B cell (primary cell): Measurements from ENCODE around the gene KISS1. TPM values are rescaled to one million over a fixed set of nuclear protein-coding genes. Genes with fewer than 3 reads are reported as not detected.

Experiments used
- ATAC-seq: fragments of 200-7000 bp; cut with Tn5 transposase; one replicate; pipeline ENCODE4 v1.10.0; 2021; ENCODE audit warnings: low read depth, mild to moderate bottlenecking, moderate number of reproducible peaks, moderate library complexity
- CTCF ChIA-PET: fragments of 350-600 bp; sonication (Branson Sonifier 250); formaldehyde crosslinking; loops from one replicate; lab custom pipeline; 2021; ENCODE audit warnings: antibody characterized with exemption, inconsistent platforms; lab: Charles Lee
- POLR2A ChIA-PET: fragments of 350-600 bp; sonication (Branson Sonifier 250); formaldehyde crosslinking; loops from one replicate; lab custom pipeline; 2021; ENCODE audit warnings: antibody characterized with exemption; lab: Charles Lee
- DNase-seq: peaks from one replicate; pipeline ENCODE4 v3.0.0; 2013
- H2AFZ ChIP-seq: 2 replicates; pipeline ENCODE4 v1.6.1; 2012; ENCODE audit warnings: mild to moderate bottlenecking, low read depth, low read length; ENCODE audit not compliant: insufficient read depth, poor library complexity, severe bottlenecking
- H3K27ac ChIP-seq, 2 donors: 1 replicate in 1 of 2; 2 replicates in 1 of 2; pipeline ENCODE4 v1.5.1; 2012 to 2013; ENCODE audit warnings: low read length in 2 of 2, mild to moderate bottlenecking in 2 of 2, moderate library complexity in 1 of 2
- H3K27me3 ChIP-seq, 4 experiments: fragments of 200-600 bp in 1 of 4; sonication (generic) in 1 of 4; replicated peaks in 1 of 4; 1 replicate in 2 of 4; 2 replicates in 2 of 4; pipeline versions ENCODE4 v1.6.1 to v1.7.0; 2013 to 2016; ENCODE audit warnings: low read length in 3 of 4, mild to moderate bottlenecking in 2 of 4, mixed read lengths in 1 of 4, moderate library complexity in 1 of 4; ENCODE audit not compliant: insufficient read depth in 4 of 4, control insufficient read depth in 3 of 4; ENCODE audit errors: control extremely low read depth in 1 of 4
- H3K36me3 ChIP-seq, 2 experiments: replicated peaks in 1 of 2; 1 replicate in 1 of 2; 2 replicates in 1 of 2; pipeline versions ENCODE4 v1.6.1 to v1.7.1; 2013; ENCODE audit warnings: low read length in 1 of 2; ENCODE audit not compliant: insufficient read depth in 2 of 2, control insufficient read depth in 1 of 2; ENCODE audit errors: control extremely low read depth in 1 of 2, extremely low read depth in 1 of 2
- H3K4me1 ChIP-seq, 2 donors: fragments of 200-600 bp in 1 of 2; sonication (generic) in 1 of 2; 1 replicate in 1 of 2; 2 replicates in 1 of 2; pipeline versions ENCODE4 v1.5.1 to v1.6.1; 2013 to 2017; ENCODE audit warnings: low read length in 2 of 2; ENCODE audit not compliant: control insufficient read depth in 2 of 2, insufficient read depth in 2 of 2
- H3K4me2 ChIP-seq: replicated peaks from 2 replicates; pipeline ENCODE3; 2012; ENCODE audit warnings: mild to moderate bottlenecking, low read depth, low read length; ENCODE audit not compliant: poor library complexity, severe bottlenecking
- H3K4me3 ChIP-seq, 5 experiments: fragments of 200-600 bp in 1 of 5; sonication (generic) in 1 of 5; 1 replicate in 3 of 5; 2 replicates in 2 of 5; pipeline versions ENCODE4 v1.5.1 to v1.7.0; 2011 to 2016; ENCODE audit warnings: low read length in 4 of 5, mild to moderate bottlenecking in 4 of 5, low read depth in 2 of 5, control low read depth in 1 of 5, moderate library complexity in 1 of 5; ENCODE audit not compliant: insufficient read depth in 1 of 5; ENCODE audit errors: control extremely low read depth in 1 of 5, extremely low read depth in 1 of 5
- H3K79me2 ChIP-seq: fragments of 200-600 bp; sonication (generic); one replicate; pipeline ENCODE4 v1.6.0; 2016; ENCODE audit warnings: low read length; ENCODE audit not compliant: control insufficient read depth, insufficient read depth
- H3K9ac ChIP-seq: fragments of 200-600 bp; sonication (generic); 2 replicates; pipeline ENCODE4 v1.6.1; 2017; ENCODE audit warnings: mild to moderate bottlenecking, low read length, moderate library complexity
- H3K9me3 ChIP-seq, 3 donors: one replicate each; pipeline versions ENCODE4 v1.6.1 to v1.7.1; 2013; ENCODE audit warnings: low read length in 2 of 3; ENCODE audit not compliant: control insufficient read depth in 2 of 3, insufficient read depth in 1 of 3; ENCODE audit errors: control extremely low read depth in 1 of 3
- H4K20me1 ChIP-seq: 2 replicates; pipeline ENCODE4 v1.6.0; 2012; ENCODE audit warnings: mild to moderate bottlenecking, low read length; ENCODE audit not compliant: insufficient read depth, control insufficient read depth, poor library complexity, severe bottlenecking
- H3K27ac Mint-ChIP-seq: one replicate; pipeline ENCODE4 v1.8.0; 2021; ENCODE audit warnings: mixed read lengths
- H3K27me3 Mint-ChIP-seq: one replicate; pipeline ENCODE4 v1.8.0; 2021; ENCODE audit warnings: mixed read lengths
- H3K4me1 Mint-ChIP-seq: one replicate; pipeline ENCODE4 v1.8.0; 2021; ENCODE audit warnings: mixed read lengths
- H3K4me3 Mint-ChIP-seq: one replicate; pipeline ENCODE4 v1.8.0; 2021; ENCODE audit warnings: mixed read lengths
- H3K9me3 Mint-ChIP-seq: one replicate; pipeline ENCODE4 v1.8.0; 2022; ENCODE audit warnings: mixed read lengths; ENCODE audit not compliant: insufficient read depth
- EZH2 ChIP-seq: IDR thresholded peaks from 2 replicates; pipeline ENCODE4 v1.6.1; 2012; ENCODE audit warnings: borderline replicate concordance, low read depth, mild to moderate bottlenecking, moderate library complexity, low read length; ENCODE audit not compliant: insufficient read depth, poor library complexity, severe bottlenecking
- WGBS: methylation state at CpG from one replicate; pipeline ENCODE4 v1.1.5; 2013; ENCODE audit warnings: missing lambda C conversion rate; ENCODE audit not compliant: insufficient coverage; 5-methylcytosine and 5-hydroxymethylcytosine counted together
- intact Hi-C: fragments of 100-400 bp; cut with micrococcal nuclease; formaldehyde crosslinking; loops from one replicate; pipeline ENCODE4 v1.10.0; 2022
- polyA plus RNA-seq: library from polyadenylated mRNA; depleted of rRNA; stranded (reverse); fragments of >200 nt; gene quantifications from 2 replicates; pipeline ENCODE4 v1.2.3, GENCODE V29; 2012
- total RNA-seq, 2 donors: library from RNA; stranded (reverse); fragments of 120-200 nt in 1 of 2; gene quantifications; 1 replicate in 1 of 2; 2 replicates in 1 of 2; pipeline versions ENCODE4 v1.2.3 to v1.2.4, GENCODE V29; 2013 to 2022
- TF ChIP-seq, protein P1 (sequence below): fragments of 200-600 bp; IDR thresholded peaks from one replicate; pipeline ENCODE4 v1.8.0; 2022; ENCODE audit warnings: antibody characterized with exemption, mild to moderate bottlenecking

KISS1 gene
- total and polyA plus RNA-seq, 2 donors (not counting 1 experiment from before 2014, with no cell fraction given) = not detected

- no peaks in the 10 kb centered on the region for H3K79me2 ChIP-seq
- H3K9me3 Mint-ChIP-seq = no peaks in the 10 kb centered on the region
- WGBS = 96% methylated on average over 8 of the region's 10 CpGs
- H3K4me1 ChIP-seq = no peaks in the 10 kb centered on the region
- no peak overlapping the region for H3K4me3 ChIP-seq
- H3K27me3 ChIP-seq = peaks cover 0 to 3% (median 0%) of the 10 kb centered on the region in 4 experiments
- no peak for DNase-seq
- no peak for ATAC-seq
- no peaks in the 10 kb centered on the region for H3K4me1 Mint-ChIP-seq
- H3K27ac Mint-ChIP-seq = no peak overlapping the region
- H4K20me1 ChIP-seq = no peaks in the 10 kb centered on the region
- peaks cover 4% of the 10 kb centered on the region for H3K27me3 Mint-ChIP-seq
- intact Hi-C loops = no loop called here
- H2AFZ ChIP-seq = no peak overlapping the region
- no peak overlapping the region for H3K9ac ChIP-seq
- POLR2A ChIA-PET = no interaction called here
- TF ChIP-seq EZH2 = no peak
- TF ChIP-seq, protein P1, sequence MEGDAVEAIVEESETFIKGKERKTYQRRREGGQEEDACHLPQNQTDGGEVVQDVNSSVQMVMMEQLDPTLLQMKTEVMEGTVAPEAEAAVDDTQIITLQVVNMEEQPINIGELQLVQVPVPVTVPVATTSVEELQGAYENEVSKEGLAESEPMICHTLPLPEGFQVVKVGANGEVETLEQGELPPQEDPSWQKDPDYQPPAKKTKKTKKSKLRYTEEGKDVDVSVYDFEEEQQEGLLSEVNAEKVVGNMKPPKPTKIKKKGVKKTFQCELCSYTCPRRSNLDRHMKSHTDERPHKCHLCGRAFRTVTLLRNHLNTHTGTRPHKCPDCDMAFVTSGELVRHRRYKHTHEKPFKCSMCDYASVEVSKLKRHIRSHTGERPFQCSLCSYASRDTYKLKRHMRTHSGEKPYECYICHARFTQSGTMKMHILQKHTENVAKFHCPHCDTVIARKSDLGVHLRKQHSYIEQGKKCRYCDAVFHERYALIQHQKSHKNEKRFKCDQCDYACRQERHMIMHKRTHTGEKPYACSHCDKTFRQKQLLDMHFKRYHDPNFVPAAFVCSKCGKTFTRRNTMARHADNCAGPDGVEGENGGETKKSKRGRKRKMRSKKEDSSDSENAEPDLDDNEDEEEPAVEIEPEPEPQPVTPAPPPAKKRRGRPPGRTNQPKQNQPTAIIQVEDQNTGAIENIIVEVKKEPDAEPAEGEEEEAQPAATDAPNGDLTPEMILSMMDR = no peak
- H3K36me3 ChIP-seq = no peaks in the 10 kb centered on the region
- no peak overlapping the region for H3K4me2 ChIP-seq
- H3K9me3 ChIP-seq = no peaks in the 10 kb centered on the region
- CTCF ChIA-PET = interaction anchor here (1.5 to 1.8 kb wide), 2 partner anchors 13 to 14 kb away, joined by 3 to 4 read pairs; no protein-coding TSS in a partner anchor
- no peak overlapping the region for H3K27ac ChIP-seq
- H3K4me3 Mint-ChIP-seq = no peak overlapping the region
These were observed 23.8 kb upstream of the KISS1 start for GRCh38 chr1:204219971-204220616.

DNA sequence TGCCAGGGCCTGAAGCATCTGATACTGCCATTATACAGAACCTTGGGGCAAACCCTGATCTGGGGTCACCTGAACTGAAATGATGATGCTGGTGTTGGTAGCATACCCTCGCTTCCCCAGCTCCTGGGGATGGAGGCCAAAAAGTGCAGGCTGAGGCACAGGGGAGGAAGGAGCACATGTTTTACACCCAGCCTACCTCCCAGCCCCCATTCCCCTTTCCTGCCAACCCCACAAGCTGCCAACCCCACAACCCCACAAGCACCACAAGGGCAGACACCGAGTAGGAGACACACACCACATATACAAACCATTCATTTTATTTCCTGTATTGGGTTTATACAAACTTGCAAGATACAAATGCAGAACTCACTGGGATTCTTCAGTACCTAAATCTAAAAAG is 22.3 kb upstream of the KISS1 start:
- H3K4me3 Mint-ChIP-seq = no peak overlapping the region
- peaks cover 3% of the 10 kb centered on the region for H3K9me3 Mint-ChIP-seq
- no CpG with 5 or more reads among the region's 2 CpGs for WGBS
- Histone ChIP-seq H3K4me3 (no peak overlapping the region), H3K9ac (no peak overlapping the region), H3K4me2 (no peak overlapping the region), H3K79me2 (no peaks in the 10 kb centered on the region), H3K4me1 (peaks cover 10 to 11% of the 10 kb centered on the region in 2 donors), H4K20me1 (no peaks in the 10 kb centered on the region), H3K27ac (no peak overlapping the region), H2AFZ (no peak overlapping the region), H3K36me3 (no peaks in the 10 kb centered on the region), H3K9me3 (peaks cover 0 to 10% (median 0%) of the 10 kb centered on the region in 3 donors), H3K27me3 (peaks cover 0 to 13% (median 6%) of the 10 kb centered on the region in 4 experiments)
- peaks cover 7% of the 10 kb centered on the region for H3K4me1 Mint-ChIP-seq
- TF ChIP-seq EZH2 = no peak
- TF ChIP-seq, protein P1 = no peak
- ChIA-PET POLR2A (no interaction called here), CTCF (interaction anchor here (1.5 to 1.8 kb wide), 2 partner anchors 12 kb away, joined by 3 to 4 read pairs; no protein-coding TSS in a partner anchor)
- peaks cover 8% of the 10 kb centered on the region for H3K27me3 Mint-ChIP-seq
- intact Hi-C loops = no loop called here
- ATAC-seq (no peak), DNase-seq (no peak)
- H3K27ac Mint-ChIP-seq = no peak overlapping the region
